ENCODE results near the gene PLK5. TPM values are rescaled to one million over a fixed set of nuclear protein-coding genes. Genes with fewer than 3 reads are reported as not detected.

PLK5 gene
- total and polyA plus RNA-seq, 2 of the 4 experiments (the other 2 are of a cell fraction): not detected

- no peak for TF ChIP-seq CEBPB (IDR thresholded peaks at IDR 0.05; ENCODE audit: low read depth, low read length)
Measured at GRCh38 chr19:1483131-1483978, 40.5 kb upstream of the PLK5 start (continued).

DNA sequence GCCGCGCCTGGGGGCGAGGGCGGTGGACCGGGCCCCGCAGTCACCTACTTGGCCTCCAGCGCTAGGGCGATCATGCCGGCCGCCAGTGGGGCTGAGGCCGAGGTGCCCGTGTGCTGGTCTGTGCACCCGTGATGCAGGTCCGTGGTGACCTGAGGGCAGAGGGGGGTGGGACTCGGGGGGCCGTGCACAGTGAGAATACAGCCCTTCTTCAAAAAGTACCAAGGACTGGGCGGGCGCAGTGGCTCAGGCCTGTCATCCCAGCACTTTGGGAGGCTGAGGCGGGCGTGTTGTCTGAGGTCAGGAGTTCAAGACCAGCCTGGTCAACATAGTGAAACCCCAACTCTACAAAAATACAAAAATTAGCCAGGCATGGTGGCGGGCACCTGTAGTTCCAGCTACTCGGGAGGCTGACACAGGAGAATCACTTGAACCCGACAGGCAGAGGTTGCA, 39.9 kb upstream of the PLK5 start:
- POLR2A ChIA-PET (ENCODE audit: unreplicated experiment): no interaction called here
- ATAC-seq (ENCODE audit: low read depth): no peak
- CTCF ChIA-PET: no interaction called here
- H2BK120ac ChIP-seq (ENCODE audit: low read depth, low read length): no peak overlapping the region
- H4K91ac ChIP-seq (ENCODE audit: insufficient read depth, low read depth, low read length): no peak overlapping the region
- no peaks in the 10 kb centered on the region for H3K36me3 ChIP-seq (ENCODE audit: control insufficient read depth, insufficient read depth, low read length)
- H3K4ac ChIP-seq (ENCODE audit: low read depth, low read length): no peak overlapping the region
- no peak overlapping the region for H2BK15ac ChIP-seq (ENCODE audit: low read depth, low read length)
- in situ Hi-C loops (cut with MboI; ENCODE audit: low sequenced_read_pairs) (no loop called here), dilution Hi-C loops (cut with HindIII; ENCODE audit: low sequenced_read_pairs, unreplicated experiment) (no loop called here), intact Hi-C loops (cut with micrococcal nuclease) (no loop called here)
- no peaks in the 10 kb centered on the region for H4K20me1 ChIP-seq (ENCODE audit: insufficient read depth, low read length)
- no peaks in the 10 kb centered on the region for H3K27me3 ChIP-seq (ENCODE audit: control insufficient read depth, insufficient read depth, low read length)
- H2AK5ac ChIP-seq (ENCODE audit: low read depth, low read length): no peak overlapping the region
- BruUV-seq (replicated peaks): no TSS peak
- no peak overlapping the region for H3K56ac ChIP-seq (ENCODE audit: extremely low read depth, insufficient read depth, low read length)
- no peak overlapping the region for H3K14ac ChIP-seq (replicated peaks; ENCODE audit: low read depth, low read length)
- H2AK9ac ChIP-seq (replicated peaks; ENCODE audit: low read depth, low read length, poor library complexity): no peak overlapping the region
- H3K18ac ChIP-seq (ENCODE audit: low read depth, low read length): no peak overlapping the region
- H2BK5ac ChIP-seq (ENCODE audit: low read depth, low read length, poor library complexity, severe bottlenecking): no peak overlapping the region
- no peak overlapping the region for H2AFZ ChIP-seq (replicated peaks; ENCODE audit: low read length, poor library complexity)
- no peaks in the 10 kb centered on the region for H3K79me1 ChIP-seq (ENCODE audit: low read depth in 1 of 2, low read length in 2 of 2)
- H3K27ac ChIP-seq (ENCODE audit: insufficient read depth, low read length): no peak overlapping the region
- H2BK20ac ChIP-seq (ENCODE audit: low read depth, low read length): no peak overlapping the region
- no peaks in the 10 kb centered on the region for H3K4me1 ChIP-seq (ENCODE audit: control insufficient read depth, insufficient read depth, low read length)
- 90% methylated on average over 13 of the region's 23 CpGs; no CpG with 5 or more reads in 1 of the 2 experiments for WGBS, 2 experiments (ENCODE audit: extremely low coverage in 2 of 2, insufficient read length in 1 of 2)
- no peak overlapping the region for H4K8ac ChIP-seq (ENCODE audit: low read depth in 2 of 2, low read length in 2 of 2)
- H3K4me2 ChIP-seq (ENCODE audit: low read depth, low read length): no peak overlapping the region
- H3K4me3 ChIP-seq (ENCODE audit: insufficient read depth, low read depth, low read length): no peak overlapping the region
- no peaks in the 10 kb centered on the region for H3K9me1 ChIP-seq (ENCODE audit: insufficient read depth, low read length)
- H3K9me3 ChIP-seq (ENCODE audit: control insufficient read depth, insufficient read depth, low read length): no peaks in the 10 kb centered on the region
- no peak for DNase-seq
- no peak overlapping the region for H3K9ac ChIP-seq (ENCODE audit: low read depth, low read length)
- no peak overlapping the region for H4K5ac ChIP-seq (ENCODE audit: low read depth, low read length)
- H3K23ac ChIP-seq (ENCODE audit: low read depth, low read length): no peak overlapping the region
- no peak for TF ChIP-seq CTCF (conservative IDR thresholded peaks at IDR 0.05; ENCODE audit: low read depth, low read length)
- no peak for TF ChIP-seq NFE2L2 (IDR thresholded peaks at IDR 0.05; ENCODE audit: low read depth, low read length)
- TF ChIP-seq SMC3 (IDR thresholded peaks at IDR 0.05; ENCODE audit: low read depth, low read length): no peak
- no peak for TF ChIP-seq MAFK (IDR thresholded peaks at IDR 0.05; ENCODE audit: low read depth, low read length)
- no peak for TF ChIP-seq CEBPB (IDR thresholded peaks at IDR 0.05; ENCODE audit: low read depth, low read length)
- TF ChIP-seq FOS (IDR thresholded peaks at IDR 0.05; ENCODE audit: low read depth, low read length): no peak
- no peak for TF ChIP-seq RAD21 (IDR thresholded peaks at IDR 0.05; ENCODE audit: low read length)
- no peak for TF ChIP-seq ELK1 (IDR thresholded peaks at IDR 0.05; ENCODE audit: borderline replicate concordance, low read depth, low read length)
- TF ChIP-seq POLR2A (IDR thresholded peaks at IDR 0.05; ENCODE audit: low read depth, low read length): no peak
- no peak for TF ChIP-seq CHD1 (IDR thresholded peaks at IDR 0.05; ENCODE audit: low read depth, low read length)
- TF ChIP-seq MAZ (IDR thresholded peaks at IDR 0.05; ENCODE audit: borderline replicate concordance, low read depth, low read length): no peak
- no peak for TF ChIP-seq RCOR1 (IDR thresholded peaks at IDR 0.05; ENCODE audit: insufficient replicate concordance, low read length)
- TF ChIP-seq MXI1 (IDR thresholded peaks at IDR 0.05; ENCODE audit: borderline replicate concordance, low read depth, low read length): no peak

Measured in IMR-90 (cell line).